Thyroid gland (tissue), 4 donors: ENCODE measurements around the gene RPA3. TPM values are rescaled to one million over a fixed set of nuclear protein-coding genes. Genes with fewer than 3 reads are reported as not detected.
A peak's percentile ranks its signal among the peaks of the same experiment; 100 is the strongest.

Source experiments
- DNase-seq, 2 donors: peaks; one replicate each; pipeline ENCODE4 v3.0.0-alpha.2; 2019
- H3K27ac ChIP-seq, 3 donors: fragments of 200-600 bp; sonication (generic); 1 replicate in 2 of 3; 2 replicates in 1 of 3; pipeline ENCODE4 v1.5.1; 2016 to 2019; ENCODE audit warnings: mild to moderate bottlenecking in 1 of 3, moderate library complexity in 1 of 3
- H3K27me3 ChIP-seq: fragments of 200-600 bp; sonication (generic); one replicate; pipeline ENCODE4 v1.5.1; 2019
- H3K36me3 ChIP-seq, 2 donors: fragments of 200-600 bp; sonication (generic); one replicate each; pipeline ENCODE4 v1.5.1; 2016 to 2019
- H3K4me1 ChIP-seq, 2 donors: fragments of 200-600 bp; sonication (generic); one replicate each; pipeline ENCODE4 v1.5.1; 2017 to 2019
- H3K4me3 ChIP-seq, 3 donors: fragments of 200-600 bp; sonication (generic); replicated peaks in 1 of 3; 1 replicate in 2 of 3; 2 replicates in 1 of 3; pipeline ENCODE4 v1.5.1; 2016; ENCODE audit warnings: mild to moderate bottlenecking in 1 of 3
- H3K9me3 ChIP-seq: fragments of 200-600 bp; sonication (generic); one replicate; pipeline ENCODE4 v1.5.1; 2017
- CTCF ChIP-seq, 6 experiments: fragments of 200-600 bp in 3 of 6; fragments of 450-650 bp in 3 of 6; sonication (generic) in 3 of 6; IDR thresholded peaks; one replicate each; pipeline ENCODE4 v1.5.1; 2016 to 2019; ENCODE audit warnings: antibody characterized with exemption in 6 of 6, mild to moderate bottlenecking in 2 of 6, inconsistent platforms in 1 of 6, moderate library complexity in 1 of 6
- POLR2A ChIP-seq, 2 donors: fragments of 450-650 bp; IDR thresholded peaks; one replicate each; pipeline ENCODE4 v1.6.1; 2017; ENCODE audit warnings: antibody characterized with exemption in 2 of 2, mild to moderate bottlenecking in 2 of 2, moderate library complexity in 1 of 2
- WGBS, 2 donors: methylation state at CpG; one replicate each; pipeline ENCODE4 v1.1.5; 2017; 5-methylcytosine and 5-hydroxymethylcytosine counted together
- intact Hi-C: fragments of 100-400 bp; cut with DNase I; formaldehyde crosslinking; loops from one replicate; pipeline ENCODE4 v1.15.1; 2023
- total RNA-seq, 4 donors: library from RNA; depleted of rRNA; stranded (reverse); fragments of >200 nt; gene quantifications; one replicate each; pipeline ENCODE4 v1.2.3, GENCODE V29; 2016

RPA3 gene
- total RNA-seq, 4 donors from 2014 or later = 21.9 to 39.1 (median 31.3) TPM

GRCh38 chr7:7751243-7752092 is 33.1 kb upstream of the RPA3 start:
- H3K36me3 ChIP-seq = no peaks in the 10 kb centered on the region
- TF ChIP-seq POLR2A (IDR thresholded peaks at IDR 0.05) = no peak
- TF ChIP-seq CTCF (IDR thresholded peaks at IDR 0.05) = no peak
- WGBS, 2 donors = 88 to 94% methylated on average over 3 of the region's 3 CpGs
- no peak for DNase-seq
- peaks cover 1 to 15% of the 10 kb centered on the region in 2 donors for H3K4me1 ChIP-seq
- no peaks in the 10 kb centered on the region for H3K27me3 ChIP-seq
- intact Hi-C loops = no loop called here
- no peaks in the 10 kb centered on the region for H3K9me3 ChIP-seq
- H3K27ac ChIP-seq = peak overlapping the region in 1 of 3 donors; percentile 35
- no peak overlapping the region for H3K4me3 ChIP-seq

- no peak overlapping the region for H3K4me3 ChIP-seq
- intact Hi-C loops = no loop called here
- H3K36me3 ChIP-seq = no peaks in the 10 kb centered on the region
- H3K9me3 ChIP-seq = no peaks in the 10 kb centered on the region
- DNase-seq = no peak
- WGBS, 2 donors = 90 to 94% methylated on average over 2 of the region's 2 CpGs
- no peak overlapping the region for H3K27ac ChIP-seq
- no peaks in the 10 kb centered on the region for H3K27me3 ChIP-seq
- TF ChIP-seq POLR2A (IDR thresholded peaks at IDR 0.05) (no peak), CTCF (IDR thresholded peaks at IDR 0.05) (no peak)
- peaks cover 8 to 15% of the 10 kb centered on the region in 2 donors for H3K4me1 ChIP-seq
These were observed 32.3 kb upstream of the RPA3 start for GRCh38 chr7:7750571-7751242.

GRCh38 chr7:7746458-7746857 is 28.1 kb upstream of the RPA3 start:
- 60 to 65% methylated on average over 4 of the region's 4 CpGs for whole genome bisulfite sequencing, 2 donors
- H3K27me3 ChIP-seq = no peaks in the 10 kb centered on the region
- no peak for TF ChIP-seq POLR2A (IDR thresholded peaks at IDR 0.05)
- TF ChIP-seq CTCF (IDR thresholded peaks at IDR 0.05) = no peak
- no peak overlapping the region for H3K27ac ChIP-seq
- intact Hi-C loops = loop anchor here (10.0 kb wide), 1 partner anchor 62 kb away; no protein-coding TSS in a partner anchor
- peaks cover 8 to 9% of the 10 kb centered on the region in 2 donors for H3K4me1 ChIP-seq
- H3K36me3 ChIP-seq = no peaks in the 10 kb centered on the region
- no peak for DNase-seq
- no peak overlapping the region for H3K4me3 ChIP-seq
- no peaks in the 10 kb centered on the region for H3K9me3 ChIP-seq

- no peaks in the 10 kb centered on the region for H3K36me3 ChIP-seq
- no peak for DNase-seq
- 93 to 97% methylated on average over 4 of the region's 4 CpGs for WGBS, 2 donors
- H3K9me3 ChIP-seq = no peaks in the 10 kb centered on the region
- H3K27me3 ChIP-seq = no peaks in the 10 kb centered on the region
- no peak overlapping the region for H3K4me3 ChIP-seq
- TF ChIP-seq POLR2A (IDR thresholded peaks at IDR 0.05) = no peak
- no peak for TF ChIP-seq CTCF (IDR thresholded peaks at IDR 0.05)
- intact Hi-C loops = loop anchor here (10.0 kb wide), 1 partner anchor 61 kb away; no protein-coding TSS in a partner anchor
- H3K4me1 ChIP-seq = peaks cover 4 to 8% of the 10 kb centered on the region in 2 donors
- H3K27ac ChIP-seq = no peak overlapping the region
These were observed 27.6 kb upstream of the RPA3 start for GRCh38 chr7:7745966-7746365.

- WGBS, 2 donors = 93 to 94% methylated on average over 4 of the region's 4 CpGs
- H3K9me3 ChIP-seq = no peaks in the 10 kb centered on the region
- no peak overlapping the region for H3K27ac ChIP-seq
- intact Hi-C loops = loop anchor here (10.0 kb wide), 1 partner anchor 60 kb away; no protein-coding TSS in a partner anchor
- H3K27me3 ChIP-seq = no peaks in the 10 kb centered on the region
- no peaks in the 10 kb centered on the region for H3K36me3 ChIP-seq
- peaks cover 0 to 8% of the 10 kb centered on the region in 2 donors for H3K4me1 ChIP-seq
- no peak for DNase-seq
- TF ChIP-seq POLR2A (IDR thresholded peaks at IDR 0.05) (no peak), CTCF (IDR thresholded peaks at IDR 0.05) (no peak)
- no peak overlapping the region for H3K4me3 ChIP-seq
These were observed 26.9 kb upstream of the RPA3 start for GRCh38 chr7:7745258-7745657.
